ENCODE measurements around the gene TRIM17. TPM values are rescaled to one million over a fixed set of nuclear protein-coding genes. Genes with fewer than 3 reads are reported as not detected.

TRIM17 gene
- total and polyA plus RNA-seq, 9 of the 15 experiments (the other 6 are each of a cell fraction or from before 2014, with no cell fraction given) = not detected

- TF ChIP-seq HINFP (tag; conservative IDR thresholded peaks at IDR 0.05; ENCODE audit: low read depth) = no peak
- no peak for TF ChIP-seq ZNF121 (CRISPR knock-in tag; conservative IDR thresholded peaks at IDR 0.05)
- peak; percentile 50; the same call in 1 of the 2 replicates for TF ChIP-seq POLR2A (conservative IDR thresholded peaks at IDR 0.05)
- TF ChIP-seq HBP1 (CRISPR knock-in tag; IDR thresholded peaks at IDR 0.05) = no peak
- peak; percentile 83 for TF ChIP-seq ZBTB33 (CRISPR knock-in tag; IDR thresholded peaks at IDR 0.05)
- no peak for TF ChIP-seq WHSC1 (IDR thresholded peaks at IDR 0.05; ENCODE audit: low read length)
- TF ChIP-seq SP2 (IDR thresholded peaks at IDR 0.05; ENCODE audit: extremely low read depth, low read depth, low read length, poor library complexity, severe bottlenecking) = no peak
- TF ChIP-seq PHTF2 (CRISPR knock-in tag; IDR thresholded peaks at IDR 0.05) = no peak
- peak; percentile 61; the same call in 1 of the 2 replicates for TF ChIP-seq RBFOX2 (IDR thresholded peaks at IDR 0.05; ENCODE audit: low read depth, low read length)
- no peak for TF ChIP-seq HDAC2 (IDR thresholded peaks at IDR 0.05)
Measured at GRCh38 chr1:228394571-228395394, 21.9 kb downstream of the TRIM17 start (continued).

Data from K562 (cell line).